ENCODE data around the gene CCDC92B. TPM values are rescaled to one million over a fixed set of nuclear protein-coding genes. Genes with fewer than 3 reads are reported as not detected.

Gene CCDC92B
- total and polyA plus RNA-seq, 9 of the 15 experiments (the other 6 are each of a cell fraction or from before 2014, with no cell fraction given) = not detected

GRCh38 chr17:2711608-2712299 lies 37.7 kb downstream of the CCDC92B start, which contains the start of gene CLUH (continued):
- TF ChIP-seq, protein P1, sequence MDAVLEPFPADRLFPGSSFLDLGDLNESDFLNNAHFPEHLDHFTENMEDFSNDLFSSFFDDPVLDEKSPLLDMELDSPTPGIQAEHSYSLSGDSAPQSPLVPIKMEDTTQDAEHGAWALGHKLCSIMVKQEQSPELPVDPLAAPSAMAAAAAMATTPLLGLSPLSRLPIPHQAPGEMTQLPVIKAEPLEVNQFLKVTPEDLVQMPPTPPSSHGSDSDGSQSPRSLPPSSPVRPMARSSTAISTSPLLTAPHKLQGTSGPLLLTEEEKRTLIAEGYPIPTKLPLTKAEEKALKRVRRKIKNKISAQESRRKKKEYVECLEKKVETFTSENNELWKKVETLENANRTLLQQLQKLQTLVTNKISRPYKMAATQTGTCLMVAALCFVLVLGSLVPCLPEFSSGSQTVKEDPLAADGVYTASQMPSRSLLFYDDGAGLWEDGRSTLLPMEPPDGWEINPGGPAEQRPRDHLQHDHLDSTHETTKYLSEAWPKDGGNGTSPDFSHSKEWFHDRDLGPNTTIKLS (IDR thresholded peaks at IDR 0.05; ENCODE audit: borderline replicate concordance, low read depth) = peak; percentile 31; the same call in 1 of the 2 replicates
- TF ChIP-seq HMGXB4 (CRISPR knock-in tag; IDR thresholded peaks at IDR 0.05) (0 out of 2 replicates have a peak, but pooled peaks have one; percentile 45), BACH1 (tag; IDR thresholded peaks at IDR 0.05) (no peak), JUND (IDR thresholded peaks at IDR 0.05; ENCODE audit: borderline replicate concordance, low read depth, low read length) (peak; percentile 63), JUND (tag; IDR thresholded peaks at IDR 0.05; ENCODE audit: borderline replicate concordance, low read depth, low read length) (peak; percentile 70; the same call in 1 of the 3 replicates), ZBTB7A (IDR thresholded peaks at IDR 0.05; ENCODE audit: borderline replicate concordance, control insufficient read depth, low read depth, low read length) (no peak), ATF7 (IDR thresholded peaks at IDR 0.05) (peak; percentile 79), CREBBP (IDR thresholded peaks at IDR 0.05; ENCODE audit: low read depth, low read length) (no peak), ZNF589 (CRISPR knock-in tag; IDR thresholded peaks at IDR 0.05; ENCODE audit: low read depth) (no peak), ZKSCAN8 (CRISPR knock-in tag; IDR thresholded peaks at IDR 0.05) (no peak), ARNT (IDR thresholded peaks at IDR 0.05) (no peak), CREB1 (IDR thresholded peaks at IDR 0.05) (peak; percentile 43; the same call in 1 of the 2 replicates), CREB1 (CRISPR knock-in tag; IDR thresholded peaks at IDR 0.05) (peak; percentile 58; the same call in 1 of the 2 replicates), NFIC (IDR thresholded peaks at IDR 0.05) (0 out of 2 replicates have a peak, but pooled peaks have one; percentile 17), PHB2 (IDR thresholded peaks at IDR 0.05; ENCODE audit: low read depth) (no peak), VEZF1 (CRISPR knock-in tag; IDR thresholded peaks at IDR 0.05) (peak; percentile 91), ZBTB33 (CRISPR knock-in tag; IDR thresholded peaks at IDR 0.05) (no peak)
- TF ChIP-seq, protein P2, sequence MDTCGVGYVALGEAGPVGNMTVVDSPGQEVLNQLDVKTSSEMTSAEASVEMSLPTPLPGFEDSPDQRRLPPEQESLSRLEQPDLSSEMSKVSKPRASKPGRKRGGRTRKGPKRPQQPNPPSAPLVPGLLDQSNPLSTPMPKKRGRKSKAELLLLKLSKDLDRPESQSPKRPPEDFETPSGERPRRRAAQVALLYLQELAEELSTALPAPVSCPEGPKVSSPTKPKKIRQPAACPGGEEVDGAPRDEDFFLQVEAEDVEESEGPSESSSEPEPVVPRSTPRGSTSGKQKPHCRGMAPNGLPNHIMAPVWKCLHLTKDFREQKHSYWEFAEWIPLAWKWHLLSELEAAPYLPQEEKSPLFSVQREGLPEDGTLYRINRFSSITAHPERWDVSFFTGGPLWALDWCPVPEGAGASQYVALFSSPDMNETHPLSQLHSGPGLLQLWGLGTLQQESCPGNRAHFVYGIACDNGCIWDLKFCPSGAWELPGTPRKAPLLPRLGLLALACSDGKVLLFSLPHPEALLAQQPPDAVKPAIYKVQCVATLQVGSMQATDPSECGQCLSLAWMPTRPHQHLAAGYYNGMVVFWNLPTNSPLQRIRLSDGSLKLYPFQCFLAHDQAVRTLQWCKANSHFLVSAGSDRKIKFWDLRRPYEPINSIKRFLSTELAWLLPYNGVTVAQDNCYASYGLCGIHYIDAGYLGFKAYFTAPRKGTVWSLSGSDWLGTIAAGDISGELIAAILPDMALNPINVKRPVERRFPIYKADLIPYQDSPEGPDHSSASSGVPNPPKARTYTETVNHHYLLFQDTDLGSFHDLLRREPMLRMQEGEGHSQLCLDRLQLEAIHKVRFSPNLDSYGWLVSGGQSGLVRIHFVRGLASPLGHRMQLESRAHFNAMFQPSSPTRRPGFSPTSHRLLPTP (IDR thresholded peaks at IDR 0.05; ENCODE audit: borderline replicate concordance, extremely low read depth, insufficient read length) = no peak
